Ammon's horn (tissue), 1 donor: ENCODE data around the gene FKBP8.

Source experiments
- DNase-seq: peaks from one replicate; pipeline ENCODE4 v3.0.0-alpha.2; 2016; ENCODE audit warnings: low spot score

Gene FKBP8

DNA sequence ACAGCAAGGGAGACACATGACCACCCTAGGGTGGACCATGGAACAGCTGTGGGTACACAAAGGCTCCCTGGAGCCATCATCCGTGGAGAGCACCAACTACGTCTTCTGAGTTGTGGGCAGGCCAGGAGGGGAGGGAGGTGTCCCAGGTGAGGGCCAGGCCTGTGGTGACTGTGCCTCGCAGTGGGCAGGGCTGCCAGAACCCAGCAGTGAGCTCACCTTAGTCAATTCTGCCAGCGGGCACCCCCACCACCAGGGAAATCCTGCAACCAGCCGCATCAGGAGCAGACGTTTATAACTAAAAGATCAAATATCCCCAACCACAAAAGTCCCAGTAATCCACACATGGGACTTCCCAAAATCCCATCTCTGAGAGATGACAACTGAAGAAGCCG, 41.1 kb downstream of the FKBP8 start:
- DNase-seq = no peak

DNA sequence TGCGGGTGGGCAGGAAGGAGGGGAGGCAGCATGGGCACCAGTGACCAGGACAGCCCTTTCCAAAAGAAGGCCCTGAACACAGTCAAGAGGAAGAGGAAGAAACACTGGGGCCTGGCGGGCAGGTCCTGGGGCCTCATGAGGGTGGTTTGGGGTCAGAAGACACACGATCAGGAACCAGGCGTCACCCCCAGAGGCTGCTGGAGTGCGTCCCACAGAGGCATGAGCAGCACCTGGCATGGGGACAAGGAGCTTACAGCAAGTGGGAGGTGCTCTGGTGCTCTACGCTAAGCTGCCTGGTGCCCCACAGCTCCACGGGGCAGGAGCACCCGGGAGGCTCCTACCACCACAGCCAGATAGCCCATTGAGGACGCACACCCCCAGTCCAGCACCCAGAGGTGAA, 41.5 kb downstream of the FKBP8 start:
- peak; percentile 55 for DNase-seq

DNA sequence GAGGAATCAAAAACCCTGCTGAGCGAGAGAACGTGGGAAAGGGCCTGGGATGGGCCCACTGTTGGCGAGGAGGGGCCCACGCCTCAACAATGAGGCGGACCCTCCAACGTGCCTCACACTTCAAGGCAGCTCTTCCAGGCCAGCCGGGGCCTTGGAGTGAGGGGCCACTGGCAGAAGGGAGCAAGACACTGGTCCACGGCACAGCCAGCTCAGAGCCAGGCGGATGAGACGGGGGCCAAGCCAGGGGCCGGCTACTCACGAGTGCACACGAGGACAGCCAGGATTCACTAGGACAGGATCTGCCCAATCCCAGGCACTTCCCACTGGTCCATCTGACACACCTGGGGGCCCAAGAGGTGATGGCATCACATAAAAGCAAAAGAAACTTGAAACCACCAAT, 42.0 kb downstream of the FKBP8 start:
- DNase-seq = no peak

DNA sequence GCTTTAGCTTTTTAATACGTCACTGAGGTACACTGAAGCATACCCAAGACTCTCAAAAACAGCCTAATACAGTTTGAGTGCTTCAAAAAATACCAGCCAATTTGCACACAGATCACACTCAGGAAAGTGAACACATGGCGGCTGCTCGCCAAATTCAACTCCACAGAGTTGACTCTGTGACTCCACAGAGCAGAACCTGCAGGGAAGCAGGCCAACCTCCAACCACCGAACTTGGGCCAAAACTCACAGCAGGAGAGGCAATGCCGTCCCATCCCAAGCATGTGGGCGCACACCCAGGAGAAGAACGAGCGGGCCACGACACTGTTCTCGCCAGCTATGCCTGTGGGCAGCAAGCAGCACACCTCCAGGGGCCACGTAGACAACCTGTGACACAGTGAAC, 42.6 kb downstream of the FKBP8 start:
- no peak for DNase-seq

DNA sequence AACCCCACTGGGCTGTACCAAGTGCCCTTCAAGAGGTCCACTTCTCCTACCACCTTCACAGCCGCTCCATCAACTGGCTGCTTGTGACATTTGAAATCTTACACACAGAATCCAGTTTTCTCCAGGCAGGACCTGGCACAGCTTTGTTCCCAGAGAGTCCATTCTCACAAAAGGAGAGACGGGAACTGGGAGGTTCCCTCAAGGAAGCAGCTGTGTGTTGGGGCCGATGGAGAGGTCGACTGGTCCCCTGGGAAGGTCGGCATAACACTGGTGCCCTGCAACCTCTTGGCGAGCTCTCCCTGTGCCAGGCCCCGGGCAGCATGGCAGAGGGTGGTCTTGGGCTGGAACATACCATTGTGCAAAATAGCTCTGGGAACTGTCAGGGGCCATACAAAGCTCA, 43.0 kb downstream of the FKBP8 start:
- DNase-seq = no peak

DNA sequence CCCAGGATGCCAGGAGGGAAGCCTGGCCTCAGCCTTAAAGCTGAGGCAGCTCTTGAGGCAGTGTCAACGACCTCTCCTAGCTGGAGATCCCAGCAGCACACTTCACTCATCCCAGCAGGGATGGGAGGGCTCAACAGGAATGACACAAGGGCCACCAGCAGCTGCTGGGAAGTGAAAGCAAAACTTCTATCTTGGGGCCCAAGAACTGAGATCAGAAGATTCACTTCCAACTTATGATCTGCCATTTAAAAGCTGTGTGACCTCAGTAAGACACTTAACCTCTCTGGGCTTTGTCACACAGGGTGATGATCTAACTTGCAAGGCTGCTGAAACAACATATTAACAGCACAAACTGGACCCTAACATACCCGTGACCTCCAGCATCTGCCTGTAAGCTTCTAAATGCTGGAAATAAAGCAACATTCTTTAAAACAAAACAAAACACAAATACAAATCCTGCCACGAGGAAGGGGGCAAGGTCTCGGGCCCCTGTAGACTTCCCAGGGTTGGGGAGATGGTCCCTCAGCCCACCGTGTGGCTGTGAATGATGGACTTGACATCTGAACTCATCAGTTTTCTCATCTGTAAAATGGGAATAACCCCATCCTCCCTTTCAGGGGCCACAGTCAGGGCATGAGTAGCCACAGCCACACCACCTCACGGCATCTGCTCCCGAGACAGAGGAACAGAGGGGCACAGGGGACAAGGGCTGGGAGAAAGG, 44.2 kb downstream of the FKBP8 start:
- no peak for DNase-seq

DNA sequence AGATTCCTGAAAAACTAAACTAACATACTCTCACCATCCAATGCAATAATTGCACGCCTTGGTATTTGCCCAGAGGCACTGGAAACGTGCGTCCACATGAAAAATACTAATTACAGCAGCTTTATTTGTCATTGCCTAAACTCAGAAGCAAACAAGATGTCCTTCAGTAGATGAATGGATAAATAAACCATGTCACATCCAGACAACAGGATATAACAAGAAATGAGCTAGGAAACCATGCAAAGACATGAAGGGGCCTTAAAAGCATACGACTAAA, 46.5 kb downstream of the FKBP8 start:
- DNase-seq = no peak

DNA sequence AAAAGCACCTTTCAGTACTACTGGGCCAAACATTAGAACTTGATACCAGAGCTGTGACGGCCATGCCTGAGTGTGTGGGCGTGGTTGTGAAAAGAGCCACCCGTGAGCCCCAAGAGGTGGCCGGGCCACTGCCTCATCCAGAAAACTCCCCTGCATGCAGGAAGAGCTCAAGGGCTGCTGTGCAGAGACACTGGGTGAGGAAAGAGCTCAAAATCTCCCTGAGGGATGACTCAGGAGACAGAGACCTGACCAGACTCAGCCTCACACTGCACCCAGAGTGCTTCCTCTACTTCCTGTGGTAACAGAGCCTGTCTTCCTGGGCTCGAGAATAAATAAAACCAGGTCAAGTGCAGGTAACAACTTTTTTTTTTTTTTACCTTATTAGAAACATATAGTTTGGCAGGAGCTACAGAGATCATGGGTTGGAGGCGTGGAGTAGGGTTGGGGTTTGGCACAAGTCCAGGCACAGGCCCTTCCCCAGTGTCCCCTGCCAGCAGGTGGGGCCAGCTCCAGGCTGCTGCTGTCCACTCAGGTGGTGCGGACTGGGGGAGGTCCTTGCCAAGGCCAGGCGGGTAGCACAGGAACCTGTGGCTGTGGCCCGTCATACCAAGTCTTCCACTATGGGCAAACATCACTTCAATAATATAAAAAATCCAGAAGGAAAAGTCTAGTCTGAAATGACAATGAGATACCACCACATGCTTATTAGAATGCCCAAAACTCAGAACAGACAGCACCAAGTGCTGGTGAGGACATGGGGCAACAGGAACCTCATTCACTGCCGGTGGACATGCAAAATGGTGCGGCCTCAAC, 47.0 kb downstream of the FKBP8 start:
- no peak for DNase-seq

DNA sequence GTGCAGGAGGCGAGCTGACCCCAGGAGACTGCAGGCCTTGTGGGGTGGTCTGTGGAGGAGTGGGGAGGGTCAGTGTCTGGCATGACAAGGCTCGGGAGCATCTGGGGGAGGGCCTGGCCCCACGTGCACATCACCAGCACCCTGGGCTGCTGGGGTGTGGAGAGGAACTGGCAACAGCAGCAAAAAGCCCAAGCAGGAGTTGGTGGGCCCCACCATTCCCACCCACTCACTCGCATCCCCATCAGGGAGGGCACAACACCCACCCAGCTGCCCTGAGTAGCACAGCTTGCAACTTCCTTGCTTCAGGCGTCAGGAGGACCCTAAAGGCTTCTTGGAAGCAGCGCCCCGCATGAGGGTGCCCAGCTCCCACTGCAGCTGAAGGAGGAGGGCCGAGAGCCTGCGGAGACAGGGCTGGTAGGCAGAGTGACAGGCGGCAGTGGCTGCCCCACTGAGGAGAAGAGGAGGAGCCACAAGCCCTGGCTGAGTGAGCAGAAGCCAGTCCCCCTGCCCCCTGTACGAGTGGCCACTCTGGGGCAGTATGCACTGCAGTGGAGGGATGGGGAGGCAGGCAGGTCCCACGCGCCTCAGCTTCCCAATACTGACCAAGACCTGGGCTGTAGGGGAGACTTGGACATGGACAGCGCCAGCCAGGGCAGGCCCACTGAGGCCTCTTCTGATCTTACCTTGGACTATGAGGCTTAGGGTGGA, 48.0 kb downstream of the FKBP8 start:
- no peak for DNase-seq

DNA sequence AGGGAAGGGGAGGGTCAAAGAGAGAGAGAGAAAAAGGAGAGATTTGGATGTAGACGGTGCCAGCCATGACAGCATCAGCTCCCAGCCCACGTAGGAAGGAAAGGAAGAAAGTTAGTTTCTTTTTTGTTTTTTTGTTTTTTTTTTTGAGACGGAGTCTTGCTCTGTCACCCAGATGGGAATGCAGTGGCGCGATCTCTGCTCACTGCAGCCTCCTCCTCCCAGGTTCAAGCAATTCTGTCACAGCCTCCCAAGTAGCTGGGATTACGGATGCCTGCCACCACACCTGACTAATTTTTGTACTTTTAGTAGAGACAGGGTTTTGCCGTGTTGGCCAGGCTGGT, 49.1 kb downstream of the FKBP8 start:
- no peak for DNase-seq

DNA sequence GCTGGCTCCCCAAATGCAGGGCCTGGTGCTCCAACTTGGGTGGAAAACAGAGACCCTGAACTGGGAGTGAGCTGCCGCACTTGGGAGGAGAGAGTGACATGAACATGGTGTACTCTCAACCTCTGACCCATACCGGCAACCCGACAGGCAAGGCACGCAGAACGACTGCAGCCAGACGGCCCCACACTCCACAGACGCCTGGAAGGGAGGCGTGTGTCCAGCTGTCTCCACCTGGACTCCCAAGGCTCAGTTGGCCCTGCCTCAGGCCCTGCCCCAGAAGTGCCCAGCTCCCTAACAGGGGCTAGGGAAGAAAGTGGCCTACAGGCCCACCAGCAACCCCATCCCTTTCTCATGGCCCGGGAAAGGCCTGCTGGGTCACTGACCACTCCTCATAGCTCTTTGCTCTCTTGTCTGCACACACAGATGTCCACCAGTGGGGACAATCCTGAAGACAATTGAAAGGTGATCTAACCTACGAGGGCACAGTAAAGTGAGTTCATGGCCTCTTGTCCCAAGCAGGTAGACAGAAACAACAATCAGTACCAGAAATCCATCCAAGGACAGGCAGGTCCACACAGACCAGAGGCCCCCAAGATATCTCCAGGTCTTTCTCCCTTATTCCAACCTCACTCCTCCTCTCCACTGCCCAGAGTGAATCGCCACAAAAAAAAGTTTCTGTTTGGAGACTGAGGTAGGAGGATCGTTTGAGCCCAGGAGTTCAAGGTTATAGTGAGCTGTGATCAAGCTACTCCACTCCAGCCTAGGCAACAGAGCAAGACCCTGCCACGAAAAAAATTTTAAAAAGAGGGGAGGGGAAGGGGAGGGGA, 49.7 kb downstream of the FKBP8 start:
- no peak for DNase-seq

DNA sequence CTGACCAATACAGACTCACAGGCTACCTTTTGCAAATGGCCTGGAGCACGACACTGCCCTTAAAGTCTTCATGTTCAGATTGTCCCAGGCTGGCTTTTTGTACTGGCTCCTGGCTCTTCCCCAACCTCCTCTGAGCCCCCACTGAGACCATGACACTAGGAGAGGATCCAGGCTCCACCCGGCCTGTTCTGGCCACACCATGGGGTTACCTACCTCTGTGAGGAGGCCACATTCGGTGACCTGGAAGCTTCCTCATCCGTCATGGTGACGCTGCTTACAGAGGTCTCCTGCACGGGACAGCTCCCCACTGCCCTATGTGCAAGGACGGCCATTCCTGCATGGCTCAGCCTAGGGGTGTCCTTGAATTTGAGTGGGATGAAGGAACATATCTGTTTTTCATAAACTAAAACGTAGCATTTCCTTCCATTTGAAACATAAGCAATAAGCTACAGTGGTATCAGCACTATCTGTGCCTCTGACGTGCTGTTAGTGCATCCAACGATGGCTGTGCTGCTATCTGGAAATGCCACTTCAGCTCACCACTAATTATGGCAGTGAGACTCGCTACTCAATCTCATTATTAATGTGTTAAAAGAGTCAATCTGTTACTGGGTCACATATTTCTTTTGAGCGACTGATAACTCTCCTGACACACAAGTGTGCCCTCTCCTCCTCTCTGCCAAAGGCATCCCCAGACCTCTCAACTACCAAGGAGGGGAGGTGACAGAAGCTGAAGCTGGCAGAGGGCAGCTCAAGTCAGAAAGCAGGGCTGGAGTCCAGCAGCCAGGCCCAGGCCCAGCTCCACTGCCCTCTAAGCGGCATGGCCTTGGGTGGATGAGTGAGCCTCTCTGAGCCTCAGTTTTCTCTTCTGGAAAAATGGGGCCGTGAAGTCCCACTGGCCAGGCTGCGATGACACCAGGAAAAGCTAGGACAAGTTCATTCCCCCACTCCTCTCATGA, 51.1 kb downstream of the FKBP8 start:
- DNase-seq = no peak

DNA sequence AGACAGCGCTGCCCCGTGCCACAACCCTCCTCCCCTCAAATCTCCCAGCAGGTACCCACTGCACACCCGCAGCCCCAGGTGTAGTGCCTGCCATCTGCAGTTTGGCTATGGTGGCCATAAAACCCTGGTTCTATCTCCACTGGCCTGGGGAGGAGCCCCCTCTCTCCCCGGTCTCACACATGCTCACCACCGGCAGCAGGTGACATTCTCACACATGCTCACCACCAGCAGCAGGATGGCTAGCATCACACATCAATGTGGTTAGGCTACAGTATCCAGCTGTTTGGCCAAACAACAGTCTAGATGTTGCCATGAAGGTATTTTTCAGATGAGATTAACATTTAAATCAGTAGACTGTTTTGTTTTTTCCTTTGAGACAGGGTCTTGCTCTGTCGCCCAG, 52.6 kb downstream of the FKBP8 start:
- no peak for DNase-seq

DNA sequence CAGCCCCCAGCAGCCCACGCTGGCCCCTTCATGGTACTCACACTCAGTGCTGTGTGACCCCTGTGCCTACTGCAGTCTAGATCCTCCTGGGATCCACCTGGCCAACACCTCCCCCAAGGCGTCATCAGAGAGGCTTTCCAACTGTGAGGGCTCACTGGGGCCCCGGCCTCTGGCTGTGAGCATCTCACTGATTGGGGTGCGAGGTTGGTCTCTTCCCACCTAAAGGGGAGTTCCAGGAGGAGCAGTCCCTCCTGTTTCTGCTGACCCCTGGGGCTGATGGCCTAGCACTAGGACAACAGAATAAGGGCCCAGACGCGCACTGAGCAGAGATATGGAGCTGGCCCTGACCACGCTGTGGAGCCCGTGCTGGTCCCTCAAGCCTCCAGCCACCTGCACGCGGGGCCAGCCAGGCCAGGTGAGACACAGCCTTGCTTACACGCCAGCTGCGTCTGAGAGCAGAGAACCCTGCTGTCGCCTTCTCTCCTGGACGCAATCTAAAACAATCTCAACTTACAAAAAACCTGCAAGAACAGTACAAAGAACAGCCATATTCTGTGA, 53.7 kb downstream of the FKBP8 start:
- DNase-seq = no peak

DNA sequence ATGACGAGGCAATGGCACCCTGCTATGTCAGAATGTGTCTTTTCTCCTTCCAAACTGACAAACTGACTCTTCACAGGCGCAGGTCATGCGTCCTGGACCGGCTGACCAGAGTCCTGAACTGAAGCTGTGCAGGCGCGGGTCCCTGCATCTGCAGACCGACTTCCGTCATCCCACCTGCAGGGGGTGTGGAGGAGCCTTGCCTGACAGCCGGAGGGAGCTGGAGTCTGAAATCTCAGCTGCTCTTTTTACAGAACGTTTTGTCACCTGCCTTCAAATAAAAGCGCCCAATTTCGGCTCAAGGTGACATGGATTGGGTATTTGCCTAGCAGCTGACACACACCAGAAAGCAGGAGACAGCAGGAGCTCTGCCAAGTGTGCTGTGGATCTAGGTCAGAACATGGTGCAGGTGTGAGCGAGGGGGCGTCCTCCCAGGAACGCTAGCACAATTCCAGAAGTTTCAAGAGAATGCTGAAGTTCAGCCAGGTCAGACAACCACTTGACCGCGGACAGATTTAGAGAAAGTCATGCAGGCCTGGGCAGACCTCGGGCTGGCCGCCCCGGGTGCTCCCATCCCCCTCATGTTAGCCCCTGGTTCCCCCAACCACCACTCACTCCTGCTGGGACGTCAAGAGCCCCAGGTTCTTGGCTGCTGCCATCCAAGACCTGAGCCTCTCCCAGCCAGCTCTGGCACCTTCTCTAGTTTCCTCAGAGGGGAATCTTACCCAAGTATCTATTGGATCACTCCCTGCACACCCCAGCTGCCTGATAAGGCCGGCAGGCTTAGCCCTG, 54.3 kb downstream of the FKBP8 start:
- DNase-seq = no peak

DNA sequence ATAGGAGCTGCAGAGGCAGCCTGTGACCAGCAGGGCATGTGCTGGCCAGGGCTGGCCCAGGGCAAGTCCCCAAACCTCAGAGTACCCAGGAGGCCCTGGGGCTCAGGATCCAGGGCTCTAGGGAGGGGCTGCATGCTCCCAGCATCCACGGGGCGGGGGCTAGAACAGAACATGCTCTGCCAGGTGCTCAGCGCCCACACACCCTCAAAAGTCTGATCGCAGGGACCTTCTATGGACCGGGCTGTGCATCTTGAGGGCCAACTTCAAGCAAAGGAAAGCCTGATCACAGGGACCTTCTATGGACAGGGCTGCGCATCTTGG, 55.0 kb downstream of the FKBP8 start:
- DNase-seq = no peak

DNA sequence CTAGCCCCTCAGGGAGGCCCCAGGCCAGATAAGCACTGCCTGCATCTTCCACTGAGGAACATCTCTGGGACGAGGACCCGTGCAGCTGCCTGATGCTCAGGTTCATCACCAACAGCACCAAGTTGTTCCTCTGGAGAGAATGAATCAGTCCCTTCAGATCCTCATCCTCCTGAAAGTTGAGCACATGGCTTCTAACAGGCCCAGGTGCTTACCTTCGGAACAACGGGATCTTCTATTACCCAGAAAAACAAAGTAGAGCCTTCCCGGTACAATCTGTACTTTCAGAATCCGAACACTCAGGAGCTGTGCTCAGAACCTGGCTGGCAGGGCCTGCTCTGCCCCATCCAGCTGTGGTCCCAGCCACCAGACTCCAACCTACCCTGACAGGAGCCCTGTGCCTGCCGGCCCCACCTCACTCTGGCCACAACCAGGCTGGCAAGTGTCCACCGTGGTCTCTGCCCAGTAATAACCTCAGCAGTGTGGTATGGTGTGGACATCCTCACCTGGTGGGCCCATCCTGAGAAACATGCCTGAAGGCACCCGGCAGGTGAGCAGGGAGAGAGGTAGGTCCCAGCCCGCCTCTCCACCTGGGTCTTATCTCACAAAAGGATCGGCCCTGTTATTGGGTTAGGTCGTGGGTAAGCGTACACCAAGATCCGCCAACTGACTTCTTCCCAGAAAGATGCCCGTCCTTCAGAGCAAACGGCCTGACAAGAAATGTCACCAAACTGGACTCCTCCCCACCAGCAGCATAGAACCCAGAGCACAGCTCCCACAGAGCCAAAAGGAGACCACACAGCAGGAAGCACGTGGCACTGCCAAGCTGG, 55.6 kb downstream of the FKBP8 start:
- DNase-seq = no peak

DNA sequence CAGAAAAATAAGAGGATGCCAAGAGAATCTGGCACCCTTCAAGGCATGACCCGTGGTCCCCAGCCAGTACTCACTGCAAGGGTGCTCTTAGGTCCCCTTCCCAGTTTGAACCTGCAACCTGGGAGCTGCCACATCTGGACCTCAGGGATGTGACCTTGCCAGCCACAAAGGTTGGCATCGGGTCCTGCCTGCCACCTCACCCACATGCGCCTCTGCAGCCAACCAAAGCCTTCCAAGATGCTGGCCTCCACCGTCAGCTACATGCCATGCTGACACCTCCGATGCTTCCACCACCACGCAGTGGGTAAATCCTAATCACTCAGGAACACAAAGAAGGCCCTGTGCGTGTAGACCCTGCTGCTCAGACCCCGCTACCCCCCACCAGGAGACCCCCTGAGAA, 56.6 kb downstream of the FKBP8 start:
- DNase-seq = no peak

DNA sequence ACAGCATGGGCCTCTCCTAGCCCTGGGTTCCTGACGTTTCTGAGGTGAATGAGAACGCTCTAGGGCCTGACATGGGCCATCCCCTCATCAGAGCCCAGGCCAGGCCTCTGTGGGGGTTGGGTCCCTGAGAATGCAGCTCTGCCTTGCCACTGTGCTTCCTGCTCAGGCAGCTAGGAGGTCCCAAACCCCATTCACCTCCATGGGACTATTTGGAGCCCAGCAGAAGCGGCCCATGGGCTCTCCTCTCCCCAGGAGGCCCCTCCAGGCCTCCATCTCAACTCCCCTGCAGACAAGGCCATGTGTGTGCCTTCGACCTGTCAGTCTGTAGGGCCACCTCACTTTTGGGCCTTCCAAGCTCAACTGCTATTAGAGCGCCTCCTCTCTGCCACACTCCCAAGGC, 58.4 kb downstream of the FKBP8 start:
- DNase-seq = no peak
